HEK293T (cell line): ENCODE measurements around the gene E2F2.
"Not testable (repeated sequence)": the region's sequence is repeated elsewhere in the genome, so short reads cannot be mapped to it uniquely, and the experiment has no call there.

Source experiments
- ARNT ChIP-seq: fragments of 450-650 bp; IDR thresholded peaks from 2 replicates; pipeline ENCODE4 v1.6.1; 2017; ENCODE audit warnings: mild to moderate bottlenecking
- BHLHE40 ChIP-seq: fragments of 450-650 bp; IDR thresholded peaks from 2 replicates; pipeline ENCODE4 v1.6.1; 2016; ENCODE audit warnings: mild to moderate bottlenecking, moderate library complexity, borderline replicate concordance
- CTBP1 ChIP-seq: fragments of 450-650 bp; IDR thresholded peaks from 2 replicates; pipeline ENCODE4 v1.6.1; 2016; ENCODE audit warnings: borderline replicate concordance
- ELF4 ChIP-seq: fragments of 450-650 bp; IDR thresholded peaks from 2 replicates; pipeline ENCODE4 v1.6.1; 2017; ENCODE audit warnings: antibody characterized with exemption
- FOXA1 ChIP-seq: fragments of 450-650 bp; IDR thresholded peaks from 2 replicates; pipeline ENCODE4 v1.6.1; 2016; ENCODE audit warnings: mild to moderate bottlenecking
- FOXK2 ChIP-seq: fragments of 450-650 bp; IDR thresholded peaks from 2 replicates; pipeline ENCODE4 v1.6.1; 2016; ENCODE audit warnings: mild to moderate bottlenecking
- FOXM1 ChIP-seq: fragments of 450-650 bp; IDR thresholded peaks from 2 replicates; pipeline ENCODE4 v1.6.1; 2017; ENCODE audit warnings: mild to moderate bottlenecking, borderline replicate concordance
- LEF1 ChIP-seq: fragments of 450-650 bp; IDR thresholded peaks from 2 replicates; pipeline ENCODE4 v1.6.1; 2017; ENCODE audit warnings: mild to moderate bottlenecking, borderline replicate concordance
- NFRKB ChIP-seq: fragments of 450-650 bp; IDR thresholded peaks from 2 replicates; pipeline ENCODE4 v1.6.1; 2016; ENCODE audit warnings: mild to moderate bottlenecking, moderate library complexity
- SP1 ChIP-seq: fragments of 450-650 bp; IDR thresholded peaks from 2 replicates; pipeline ENCODE4 v1.6.1; 2017
- SUZ12 ChIP-seq: fragments of 450-650 bp; IDR thresholded peaks from 2 replicates; pipeline ENCODE4 v1.6.1; 2016; ENCODE audit warnings: mild to moderate bottlenecking
- TARDBP ChIP-seq: fragments of 450-650 bp; IDR thresholded peaks from 2 replicates; pipeline ENCODE4 v1.6.1; 2016
- ZNF384 ChIP-seq: fragments of 450-650 bp; IDR thresholded peaks from 2 replicates; pipeline ENCODE4 v1.6.1; 2016
- TF ChIP-seq, protein P1 (sequence below): fragments of 450-650 bp; IDR thresholded peaks from 2 replicates; pipeline ENCODE4 v1.6.1; 2016

DNA sequence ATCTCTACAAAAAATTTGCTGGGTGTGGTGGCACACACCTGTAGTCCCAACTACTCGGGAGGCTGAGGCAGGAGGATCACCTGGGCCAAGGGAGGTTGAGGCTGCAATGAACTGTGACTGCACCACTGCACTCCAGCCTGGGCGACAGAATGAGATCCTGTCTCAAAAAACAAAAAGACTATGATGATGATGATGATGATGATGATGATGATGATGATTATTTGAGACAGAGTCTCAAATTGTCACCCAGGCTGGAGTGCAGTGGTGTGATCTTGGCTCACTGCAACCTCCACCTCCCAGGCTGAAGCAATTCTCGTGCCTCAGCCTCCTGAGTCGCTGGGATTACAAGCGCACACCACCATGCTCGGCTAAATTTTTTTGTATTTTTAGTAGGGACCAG, 38.3 kb downstream of the E2F2 start:
- TF ChIP-seq FOXK2, FOXA1, LEF1, BHLHE40, SUZ12, ARNT, FOXM1, TARDBP, SP1, CTBP1, NFRKB, ZNF384, ELF4: not testable (repeated sequence)
- TF ChIP-seq, protein P1, sequence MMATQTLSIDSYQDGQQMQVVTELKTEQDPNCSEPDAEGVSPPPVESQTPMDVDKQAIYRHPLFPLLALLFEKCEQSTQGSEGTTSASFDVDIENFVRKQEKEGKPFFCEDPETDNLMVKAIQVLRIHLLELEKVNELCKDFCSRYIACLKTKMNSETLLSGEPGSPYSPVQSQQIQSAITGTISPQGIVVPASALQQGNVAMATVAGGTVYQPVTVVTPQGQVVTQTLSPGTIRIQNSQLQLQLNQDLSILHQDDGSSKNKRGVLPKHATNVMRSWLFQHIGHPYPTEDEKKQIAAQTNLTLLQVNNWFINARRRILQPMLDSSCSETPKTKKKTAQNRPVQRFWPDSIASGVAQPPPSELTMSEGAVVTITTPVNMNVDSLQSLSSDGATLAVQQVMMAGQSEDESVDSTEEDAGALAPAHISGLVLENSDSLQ = not testable (repeated sequence)
